Caco-2 (cell line): Measurements from ENCODE around the gene DNHD1. TPM values are rescaled to one million over a fixed set of nuclear protein-coding genes. Genes with fewer than 3 reads are reported as not detected.

ENCODE experiments used
- BruUV-seq: library from RNA; stranded (reverse); fragments of 400-500 nt; replicated peaks from 2 replicates; lab custom pipeline; 2021; lab: Mats Ljungman, UMichigan
- CTCF ChIA-PET: fragments of 300-600 bp; sonication (Branson Sonifier 250); formaldehyde crosslinking; loops from one replicate; lab custom pipeline; 2022; ENCODE audit warnings: antibody characterized with exemption; lab: Charles Lee
- POLR2A ChIA-PET: fragments of 300-600 bp; sonication (Branson Sonifier 250); formaldehyde crosslinking; loops from one replicate; lab custom pipeline; 2022; ENCODE audit warnings: antibody characterized with exemption; lab: Charles Lee
- DNase-seq, 2 experiments: peaks; one replicate each; pipeline versions ENCODE4 v3.0.0 to v3.0.0-alpha.2; 2020 to 2022
- H3K27me3 ChIP-seq: replicated peaks from 2 replicates; pipeline ENCODE4 v1.6.0; 2011; ENCODE audit warnings: low read length; ENCODE audit not compliant: control insufficient read depth, insufficient read depth
- H3K36me3 ChIP-seq: 2 replicates; pipeline ENCODE4 v1.5.1; 2011; ENCODE audit warnings: low read length; ENCODE audit not compliant: control insufficient read depth, insufficient read depth
- H3K4me1 ChIP-seq: fragments of 250-450 bp; sonication (Bioruptor Pico); 2 replicates; pipeline ENCODE4 v1.5.1; 2020; ENCODE audit warnings: mild to moderate bottlenecking
- H3K4me3 ChIP-seq: 2 replicates; pipeline ENCODE4 v1.5.1; 2011; ENCODE audit warnings: low read depth, mild to moderate bottlenecking, control low read depth, low read length
- H3K9me3 ChIP-seq: fragments of 250-450 bp; sonication (Bioruptor Pico); 2 replicates; pipeline ENCODE4 v1.5.1; 2020; ENCODE audit warnings: mild to moderate bottlenecking, moderate library complexity
- H3K27ac Mint-ChIP-seq: one replicate; pipeline ENCODE4 v1.8.0; 2022; ENCODE audit warnings: mixed read lengths; ENCODE audit not compliant: unreplicated experiment
- H3K27me3 Mint-ChIP-seq: one replicate; pipeline ENCODE4 v1.8.0; 2022; ENCODE audit warnings: mixed read lengths; ENCODE audit not compliant: insufficient read depth, unreplicated experiment
- H3K36me3 Mint-ChIP-seq: one replicate; pipeline ENCODE4 v1.8.0; 2022; ENCODE audit warnings: mild to moderate bottlenecking, mixed read lengths; ENCODE audit not compliant: insufficient read depth, unreplicated experiment
- H3K4me1 Mint-ChIP-seq: one replicate; pipeline ENCODE4 v1.8.0; 2022; ENCODE audit warnings: low read depth, mixed read lengths; ENCODE audit not compliant: unreplicated experiment
- H3K4me3 Mint-ChIP-seq: one replicate; pipeline ENCODE4 v1.8.0; 2022; ENCODE audit warnings: mild to moderate bottlenecking, moderate library complexity, mixed read lengths; ENCODE audit not compliant: unreplicated experiment
- H3K9me3 Mint-ChIP-seq: one replicate; pipeline ENCODE4 v1.8.0; 2022; ENCODE audit warnings: mixed read lengths; ENCODE audit not compliant: unreplicated experiment
- CTCF ChIP-seq, 2 experiments: fragments of 200-600 bp in 1 of 2; IDR thresholded peaks; 1 replicate in 1 of 2; 2 replicates in 1 of 2; pipeline versions ENCODE4 v1.5.1 to v1.8.0; 2011 to 2022; ENCODE audit warnings: antibody characterized with exemption in 1 of 2, control low read depth in 1 of 2, inconsistent platforms in 1 of 2, low read depth in 1 of 2, low read length in 1 of 2, mild to moderate bottlenecking in 1 of 2, moderate library complexity in 1 of 2; ENCODE audit not compliant: insufficient read depth in 1 of 2, severe bottlenecking in 1 of 2, unreplicated experiment in 1 of 2
- intact Hi-C: fragments of 100-400 bp; cut with micrococcal nuclease; formaldehyde crosslinking; loops from one replicate; pipeline ENCODE4 v1.10.0; 2022; ENCODE audit not compliant: unreplicated experiment
- total RNA-seq: library from RNA; stranded (reverse); gene quantifications from 2 replicates; pipeline ENCODE4 v1.2.3, GENCODE V29; 2022

DNHD1 gene
- total RNA-seq, 1 experiment from 2014 or later: 5.7 TPM

GRCh38 chr11:6544921-6545850 is 48.1 kb downstream of the DNHD1 start:
- POLR2A ChIA-PET: no interaction called here
- no peak for DNase-seq
- CTCF ChIA-PET: interaction anchor here (0.9 kb wide), 2 partner anchors 14 to 64 kb away, joined by 3 to 4 read pairs; partner anchors contain the start of genes ARFIP2 and TIMM10B

GRCh38 chr11:6545917-6546605 is 49.0 kb downstream of the DNHD1 start:
- TF ChIP-seq CTCF (IDR thresholded peaks at IDR 0.05; ENCODE audit: insufficient read depth in 1 of 2, low read depth in 1 of 2, low read length in 1 of 2, severe bottlenecking in 1 of 2, unreplicated experiment in 1 of 2): no peak
- BruUV-seq: no TSS peak
- Histone ChIP-seq H3K4me1 (no peaks in the 10 kb centered on the region), H3K9me3 (no peaks in the 10 kb centered on the region), H3K4me3 (no peak overlapping the region), H3K27me3 (no peaks in the 10 kb centered on the region), H3K36me3 (no peaks in the 10 kb centered on the region)
- H3K27ac Mint-ChIP-seq: no peak overlapping the region
- CTCF ChIA-PET: no interaction called here
- no peaks in the 10 kb centered on the region for H3K36me3 Mint-ChIP-seq
- POLR2A ChIA-PET: no interaction called here
- H3K9me3 Mint-ChIP-seq: no peaks in the 10 kb centered on the region
- no peaks in the 10 kb centered on the region for H3K4me1 Mint-ChIP-seq
- H3K27me3 Mint-ChIP-seq: peaks cover 6% of the 10 kb centered on the region
- intact Hi-C loops: no loop called here
- no peak overlapping the region for H3K4me3 Mint-ChIP-seq
- DNase-seq: no peak

More at GRCh38 chr11:6544921-6545850, 48.1 kb downstream of the DNHD1 start:
- no peaks in the 10 kb centered on the region for H3K27me3 ChIP-seq
- no peak overlapping the region for H3K27ac Mint-ChIP-seq
- H3K4me3 ChIP-seq: no peak overlapping the region
- H3K4me1 ChIP-seq: no peaks in the 10 kb centered on the region
- no peak for TF ChIP-seq CTCF (IDR thresholded peaks at IDR 0.05; ENCODE audit: insufficient read depth in 1 of 2, low read depth in 1 of 2, low read length in 1 of 2, severe bottlenecking in 1 of 2, unreplicated experiment in 1 of 2)
- BruUV-seq: no TSS peak
- H3K4me1 Mint-ChIP-seq: no peaks in the 10 kb centered on the region
- H3K9me3 ChIP-seq: no peaks in the 10 kb centered on the region
- no peaks in the 10 kb centered on the region for H3K36me3 Mint-ChIP-seq
- intact Hi-C loops: no loop called here
- H3K27me3 Mint-ChIP-seq: peaks cover 9% of the 10 kb centered on the region
- no peak overlapping the region for H3K4me3 Mint-ChIP-seq
- H3K9me3 Mint-ChIP-seq: no peaks in the 10 kb centered on the region
- H3K36me3 ChIP-seq: no peaks in the 10 kb centered on the region

GRCh38 chr11:6546735-6547134 is 49.7 kb downstream of the DNHD1 start:
- Mint-ChIP-seq H3K27ac (no peak overlapping the region), H3K4me1 (no peaks in the 10 kb centered on the region), H3K9me3 (no peaks in the 10 kb centered on the region), H3K4me3 (no peak overlapping the region), H3K36me3 (no peaks in the 10 kb centered on the region), H3K27me3 (peaks cover 3% of the 10 kb centered on the region)
- no peaks in the 10 kb centered on the region for H3K27me3 ChIP-seq
- H3K4me1 ChIP-seq: no peaks in the 10 kb centered on the region
- intact Hi-C loops: no loop called here
- ChIA-PET POLR2A (no interaction called here), CTCF (no interaction called here)
- DNase-seq: no peak
- TF ChIP-seq CTCF (IDR thresholded peaks at IDR 0.05; ENCODE audit: insufficient read depth in 1 of 2, low read depth in 1 of 2, low read length in 1 of 2, severe bottlenecking in 1 of 2, unreplicated experiment in 1 of 2): no peak
- no peak overlapping the region for H3K4me3 ChIP-seq
- no peaks in the 10 kb centered on the region for H3K36me3 ChIP-seq
- no TSS peak for BruUV-seq
- no peaks in the 10 kb centered on the region for H3K9me3 ChIP-seq
